ENCODE data around the gene SLC28A2. TPM values are rescaled to one million over a fixed set of nuclear protein-coding genes. Genes with fewer than 3 reads are reported as not detected.
"Not testable (repeated sequence)": the region's sequence is repeated elsewhere in the genome, so short reads cannot be mapped to it uniquely, and the experiment has no call there.

The SLC28A2 gene
- total RNA-seq, 1 donor from 2014 or later, result not detected

DNA sequence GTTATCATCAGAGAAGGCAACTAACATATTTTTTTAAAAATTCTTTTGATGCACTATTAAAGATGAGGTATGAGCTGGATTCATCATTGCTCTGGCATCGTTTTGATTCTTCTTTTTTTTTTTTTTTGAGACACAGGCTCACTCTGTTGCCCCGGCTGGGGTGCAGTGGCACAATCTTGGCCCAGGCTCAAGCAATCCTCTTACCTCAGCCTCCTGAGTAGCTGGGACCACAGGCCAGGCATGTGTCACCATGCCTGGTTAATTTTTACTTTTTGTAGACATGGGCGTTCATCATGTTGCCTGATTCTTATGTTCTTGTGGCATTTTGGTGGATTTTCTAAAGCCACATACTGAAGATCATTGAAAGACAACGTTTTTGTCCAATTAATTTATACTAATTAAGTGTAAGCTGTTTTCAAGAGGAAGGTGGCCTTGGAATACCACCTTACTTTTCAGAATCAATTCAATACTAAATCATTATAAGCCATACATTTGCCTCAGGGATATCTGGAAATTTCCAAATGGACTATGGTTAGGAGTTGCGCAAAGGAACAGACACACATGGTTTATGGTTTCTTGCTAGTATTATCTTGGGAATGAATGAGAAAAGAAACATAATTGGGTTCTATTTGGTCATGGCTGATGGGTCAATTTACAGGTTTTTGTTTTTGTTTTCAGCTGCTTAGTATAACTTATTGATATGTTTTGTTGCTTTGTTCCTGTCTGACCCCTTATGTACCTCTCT lies 22.8 kb downstream of the SLC28A2 start:
- Mint-ChIP-seq H3K4me3 (no peak overlapping the region), H3K4me1 (ENCODE audit: low read depth) (peaks cover 7% of the 10 kb centered on the region), H3K27me3 (ENCODE audit: insufficient read depth) (peaks cover 2% of the 10 kb centered on the region), H3K9me3 (peaks cover 3% of the 10 kb centered on the region), H3K27ac (no peak overlapping the region), H3K36me3 (ENCODE audit: low read depth) (peaks cover 2% of the 10 kb centered on the region)
- DNase-seq (ENCODE audit: low spot score), result no peak
- intact Hi-C loops (cut with micrococcal nuclease), result no loop called here

DNA sequence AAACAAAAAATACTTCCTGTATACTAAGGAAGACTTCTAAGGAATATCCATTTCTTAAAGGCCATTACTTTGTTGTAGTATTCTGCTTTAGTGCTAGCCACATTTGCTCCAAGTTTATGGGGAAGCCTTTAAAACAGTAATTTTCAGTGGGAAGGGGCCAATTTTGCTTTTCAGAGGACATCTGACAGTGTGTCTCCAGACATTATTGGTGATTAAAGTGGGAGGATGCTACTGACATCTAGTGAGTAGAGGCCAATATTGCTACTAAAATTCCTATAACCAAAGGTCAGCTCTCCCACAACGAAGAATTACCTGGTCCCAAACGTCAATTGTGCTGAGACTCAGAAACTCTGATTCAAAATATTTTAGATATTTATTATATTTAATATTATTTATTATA lies 24.8 kb downstream of the SLC28A2 start:
- intact Hi-C loops (cut with micrococcal nuclease), result no loop called here
- Mint-ChIP-seq H3K27me3 (ENCODE audit: insufficient read depth) (peaks cover 5% of the 10 kb centered on the region), H3K9me3 (peaks cover 6% of the 10 kb centered on the region), H3K4me3 (no peak overlapping the region), H3K27ac (no peak overlapping the region), H3K4me1 (ENCODE audit: low read depth) (peaks cover 7% of the 10 kb centered on the region), H3K36me3 (ENCODE audit: low read depth) (peaks cover 4% of the 10 kb centered on the region)
- no peak for DNase-seq (ENCODE audit: low spot score)

DNA sequence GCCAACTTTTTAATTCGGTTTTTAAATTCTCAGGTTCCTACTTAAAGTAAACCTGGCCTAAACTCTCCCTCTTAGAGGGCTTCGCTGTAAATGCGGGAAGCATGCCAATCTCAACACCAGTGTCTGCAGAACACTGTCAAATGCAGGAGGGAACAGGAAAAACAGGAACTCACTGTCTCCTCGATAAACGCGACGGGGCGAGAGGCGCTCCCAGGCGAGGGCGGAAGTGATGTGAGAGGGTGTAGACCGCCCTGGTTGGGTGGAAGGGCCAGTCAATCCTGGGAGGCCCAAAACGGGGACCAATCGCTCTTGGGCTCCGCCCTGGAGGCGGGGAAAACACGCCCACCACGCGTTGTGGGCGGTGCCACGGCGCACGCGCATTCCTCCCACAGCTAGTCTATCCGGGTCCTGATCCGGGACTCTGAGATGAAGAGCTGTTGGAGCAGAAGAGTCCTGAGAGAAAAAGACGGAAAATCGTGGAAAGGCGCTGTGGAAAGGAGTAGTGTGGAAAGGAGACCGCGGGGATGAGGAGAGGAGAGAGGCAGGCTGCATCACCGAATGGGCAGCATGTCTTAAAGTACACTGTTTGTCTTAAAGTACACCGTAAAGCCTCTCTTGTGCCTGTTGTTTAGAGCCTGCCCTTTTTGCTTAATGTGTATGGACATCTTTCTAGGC lies 27.1 kb downstream of the SLC28A2 start:
- DNase-seq (ENCODE audit: low spot score), result peak; percentile 95
- Mint-ChIP-seq H3K4me3 (peak overlapping the region; percentile 90), H3K9me3 (peaks cover 6% of the 10 kb centered on the region), H3K27ac (peak overlapping the region; percentile 77), H3K36me3 (ENCODE audit: low read depth) (peaks cover 4% of the 10 kb centered on the region), H3K4me1 (ENCODE audit: low read depth) (peaks cover 7% of the 10 kb centered on the region), H3K27me3 (ENCODE audit: insufficient read depth) (peaks cover 12% of the 10 kb centered on the region)
- intact Hi-C loops (cut with micrococcal nuclease), result loop anchor here (1.0 kb wide), 7 partner anchors 74 to 358 kb away; partner anchors contain the start of genes BLOC1S6 and SLC30A4

- no peak for DNase-seq (ENCODE audit: low spot score)
- Mint-ChIP-seq H3K9me3 (no peaks in the 10 kb centered on the region), H3K27me3 (ENCODE audit: insufficient read depth) (peaks cover 18% of the 10 kb centered on the region), H3K4me3 (no peak overlapping the region), H3K27ac (no peak overlapping the region), H3K4me1 (ENCODE audit: low read depth) (no peaks in the 10 kb centered on the region), H3K36me3 (ENCODE audit: low read depth) (no peaks in the 10 kb centered on the region)
- intact Hi-C loops (cut with micrococcal nuclease), result no loop called here
Measured at GRCh38 chr15:45285413-45285812, 33.4 kb downstream of the SLC28A2 start.

DNA sequence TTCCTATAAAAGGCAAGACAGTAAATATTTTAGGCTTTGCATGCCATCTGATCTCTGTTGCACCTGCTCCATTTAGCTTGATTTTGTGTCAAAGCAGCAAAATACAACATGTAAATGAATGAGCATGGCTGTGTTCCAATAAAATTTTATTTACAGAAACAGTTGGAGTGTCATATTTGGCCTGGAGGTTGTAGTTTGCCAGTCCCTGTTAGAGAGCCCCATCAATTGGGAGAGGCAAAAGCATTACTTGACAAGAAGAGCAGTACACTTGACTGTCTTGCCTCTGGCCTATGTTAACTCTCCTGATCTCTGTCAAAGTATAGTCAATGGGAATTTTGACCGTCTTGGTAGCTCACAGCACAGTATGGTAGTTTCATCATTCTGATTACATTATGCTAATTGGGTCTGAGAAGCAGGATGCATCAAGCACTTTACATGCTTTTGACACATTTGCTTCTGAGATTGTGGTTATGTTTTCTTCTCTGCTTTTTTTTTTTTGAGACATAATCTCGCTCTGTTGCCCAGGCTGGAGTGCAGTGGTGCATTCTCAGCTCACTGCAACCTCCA lies 35.4 kb downstream of the SLC28A2 start:
- Mint-ChIP-seq H3K4me3 (no peak overlapping the region), H3K27ac (no peak overlapping the region), H3K27me3 (ENCODE audit: insufficient read depth) (peaks cover 12% of the 10 kb centered on the region), H3K4me1 (ENCODE audit: low read depth) (no peaks in the 10 kb centered on the region), H3K36me3 (ENCODE audit: low read depth) (no peaks in the 10 kb centered on the region), H3K9me3 (no peaks in the 10 kb centered on the region)
- DNase-seq (ENCODE audit: low spot score), result no peak
- intact Hi-C loops (cut with micrococcal nuclease), result no loop called here

- Mint-ChIP-seq H3K4me1 (ENCODE audit: low read depth) (no peaks in the 10 kb centered on the region), H3K9me3 (no peaks in the 10 kb centered on the region), H3K36me3 (ENCODE audit: low read depth) (no peaks in the 10 kb centered on the region), H3K4me3 (no peak overlapping the region), H3K27me3 (ENCODE audit: insufficient read depth) (peaks cover 10% of the 10 kb centered on the region), H3K27ac (no peak overlapping the region)
- DNase-seq (ENCODE audit: low spot score), result no peak
- intact Hi-C loops (cut with micrococcal nuclease), result no loop called here
Measured at GRCh38 chr15:45288947-45289346, 36.9 kb downstream of the SLC28A2 start.

GRCh38 chr15:45291822-45292582 lies 40.0 kb downstream of the SLC28A2 start:
- Mint-ChIP-seq H3K27me3 (ENCODE audit: insufficient read depth) (peaks cover 2% of the 10 kb centered on the region), H3K36me3 (ENCODE audit: low read depth) (no peaks in the 10 kb centered on the region), H3K9me3 (peaks cover 11% of the 10 kb centered on the region), H3K27ac (no peak overlapping the region), H3K4me1 (ENCODE audit: low read depth) (no peaks in the 10 kb centered on the region), H3K4me3 (no peak overlapping the region)
- DNase-seq (ENCODE audit: low spot score), result no peak
- intact Hi-C loops (cut with micrococcal nuclease), result no loop called here

DNA sequence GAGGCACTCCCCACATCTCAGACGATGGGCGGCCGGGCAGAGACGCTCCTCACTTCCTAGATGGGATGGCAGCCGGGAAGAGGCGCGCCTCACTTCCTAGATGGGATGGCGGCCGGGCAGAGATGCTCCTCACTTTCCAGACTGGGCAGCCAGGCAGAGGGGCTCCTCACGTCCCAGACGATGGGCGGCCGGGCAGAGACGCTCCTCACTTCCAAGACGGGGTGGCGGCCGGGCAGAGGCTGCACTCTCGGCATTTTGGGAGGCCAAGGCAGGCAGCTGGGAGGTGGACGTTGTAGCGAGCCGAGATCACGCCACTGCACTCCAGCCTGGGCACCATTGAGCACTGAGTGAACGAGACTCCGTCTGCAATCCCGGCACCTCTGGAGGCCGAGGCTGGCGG lies 41.3 kb downstream of the SLC28A2 start:
- H3K27me3 Mint-ChIP-seq (ENCODE audit: insufficient read depth); intact Hi-C loops (cut with micrococcal nuclease); DNase-seq (ENCODE audit: low spot score); H3K27ac Mint-ChIP-seq; H3K4me1 Mint-ChIP-seq (ENCODE audit: low read depth); H3K36me3 Mint-ChIP-seq (ENCODE audit: low read depth); H3K4me3 Mint-ChIP-seq: not testable (repeated sequence)
- peaks cover 18% of the 10 kb centered on the region for H3K9me3 Mint-ChIP-seq

- H3K9me3 Mint-ChIP-seq, result peaks cover 26% of the 10 kb centered on the region
- H3K4me1 Mint-ChIP-seq (ENCODE audit: low read depth); H3K27ac Mint-ChIP-seq; intact Hi-C loops (cut with micrococcal nuclease); DNase-seq (ENCODE audit: low spot score); H3K4me3 Mint-ChIP-seq; H3K36me3 Mint-ChIP-seq (ENCODE audit: low read depth): not testable (repeated sequence)
- peaks cover 13% of the 10 kb centered on the region for H3K27me3 Mint-ChIP-seq (ENCODE audit: insufficient read depth)
Measured at GRCh38 chr15:45298964-45299378, 46.9 kb downstream of the SLC28A2 start.

GRCh38 chr15:45304711-45305110 lies 52.7 kb downstream of the SLC28A2 start:
- no peak for DNase-seq (ENCODE audit: low spot score)
- H3K4me1 Mint-ChIP-seq (ENCODE audit: low read depth), result peaks cover 5% of the 10 kb centered on the region
- no peaks in the 10 kb centered on the region for H3K36me3 Mint-ChIP-seq (ENCODE audit: low read depth)
- intact Hi-C loops (cut with micrococcal nuclease), result no loop called here
- no peaks in the 10 kb centered on the region for H3K9me3 Mint-ChIP-seq
- no peak overlapping the region for H3K27ac Mint-ChIP-seq
- H3K4me3 Mint-ChIP-seq, result no peak overlapping the region
- peaks cover 32% of the 10 kb centered on the region for H3K27me3 Mint-ChIP-seq (ENCODE audit: insufficient read depth)

DNA sequence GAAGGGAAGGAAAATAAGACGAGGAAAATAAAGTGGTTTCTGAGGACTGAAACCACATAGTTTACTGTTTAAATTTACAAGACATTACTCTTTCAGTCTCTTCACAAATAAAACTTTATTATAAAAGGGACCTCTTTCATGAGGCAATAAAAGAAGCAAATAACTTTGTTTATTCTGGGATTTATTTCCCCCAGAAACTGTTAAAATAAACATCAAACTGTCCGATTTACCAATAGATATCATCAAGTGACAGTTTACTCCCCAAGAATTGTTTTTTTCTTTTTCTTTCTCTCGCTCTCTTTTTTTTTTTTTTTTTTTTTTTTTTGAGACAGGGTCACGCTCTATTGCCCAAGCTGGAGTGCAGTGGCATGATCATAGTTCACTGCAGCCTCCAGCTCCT lies 54.1 kb downstream of the SLC28A2 start:
- no peaks in the 10 kb centered on the region for H3K36me3 Mint-ChIP-seq (ENCODE audit: low read depth)
- H3K9me3 Mint-ChIP-seq, result no peaks in the 10 kb centered on the region
- no peak for DNase-seq (ENCODE audit: low spot score)
- intact Hi-C loops (cut with micrococcal nuclease), result loop anchor here (2.0 kb wide), 1 partner anchor 93 kb away; no protein-coding TSS in a partner anchor
- no peak overlapping the region for H3K27ac Mint-ChIP-seq
- peaks cover 5% of the 10 kb centered on the region for H3K4me1 Mint-ChIP-seq (ENCODE audit: low read depth)
- peaks cover 32% of the 10 kb centered on the region for H3K27me3 Mint-ChIP-seq (ENCODE audit: insufficient read depth)
- H3K4me3 Mint-ChIP-seq, result no peak overlapping the region

- Mint-ChIP-seq H3K27me3 (ENCODE audit: insufficient read depth) (peaks cover 27% of the 10 kb centered on the region), H3K4me3 (no peak overlapping the region), H3K9me3 (no peaks in the 10 kb centered on the region), H3K27ac (no peak overlapping the region), H3K36me3 (ENCODE audit: low read depth) (no peaks in the 10 kb centered on the region), H3K4me1 (ENCODE audit: low read depth) (peaks cover 5% of the 10 kb centered on the region)
- no peak for DNase-seq (ENCODE audit: low spot score)
- intact Hi-C loops (cut with micrococcal nuclease), result loop anchor here (1.0 to 2.0 kb wide), 2 partner anchors 91 to 95 kb away; a partner anchor contains a TSS
Measured at GRCh38 chr15:45307230-45307924, 55.3 kb downstream of the SLC28A2 start.

Data from activated T-helper 1 cell treated with anti-CD3 and anti-CD28 coated beads, Interleukin-12 subunit alpha, Interleukin-12 subunit beta, Interleukin-2, Interleukin-4 antibody, amounts not matched to agents 30 ng/mL and 10 ng/mL and 1 ng/mL, durations not matched to agents 14 hours and 24 hours and 36 hours (primary cell).